ENCODE measurements around the gene TBCK.
"Not testable (repeated sequence)": the region's sequence is repeated elsewhere in the genome, so short reads cannot be mapped to it uniquely, and the experiment has no call there.

Gene TBCK

DNA sequence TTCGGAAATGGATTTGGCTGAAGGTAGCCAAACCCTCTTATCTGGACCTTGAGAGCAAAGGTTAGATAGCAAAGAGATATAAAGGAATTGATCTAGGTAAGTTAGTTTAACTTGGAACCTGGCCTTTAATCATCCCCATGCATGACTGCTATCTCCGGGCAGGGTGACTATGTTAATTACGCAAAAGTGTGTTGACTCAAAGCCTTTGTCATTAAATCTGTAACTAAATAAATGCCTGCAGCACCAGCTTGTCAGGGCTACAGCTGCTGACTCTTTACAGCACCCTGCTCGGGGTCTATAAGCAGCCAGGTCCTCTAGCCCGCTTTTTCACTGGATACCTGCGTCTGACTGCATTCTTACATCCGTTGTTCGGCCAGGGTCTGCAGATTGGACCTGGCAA is 201.7 kb downstream of the TBCK start:
- no peaks in the 10 kb centered on the region for H3K27me3 ChIP-seq (ENCODE audit: insufficient read depth, low read depth)
- TF ChIP-seq, protein P1, sequence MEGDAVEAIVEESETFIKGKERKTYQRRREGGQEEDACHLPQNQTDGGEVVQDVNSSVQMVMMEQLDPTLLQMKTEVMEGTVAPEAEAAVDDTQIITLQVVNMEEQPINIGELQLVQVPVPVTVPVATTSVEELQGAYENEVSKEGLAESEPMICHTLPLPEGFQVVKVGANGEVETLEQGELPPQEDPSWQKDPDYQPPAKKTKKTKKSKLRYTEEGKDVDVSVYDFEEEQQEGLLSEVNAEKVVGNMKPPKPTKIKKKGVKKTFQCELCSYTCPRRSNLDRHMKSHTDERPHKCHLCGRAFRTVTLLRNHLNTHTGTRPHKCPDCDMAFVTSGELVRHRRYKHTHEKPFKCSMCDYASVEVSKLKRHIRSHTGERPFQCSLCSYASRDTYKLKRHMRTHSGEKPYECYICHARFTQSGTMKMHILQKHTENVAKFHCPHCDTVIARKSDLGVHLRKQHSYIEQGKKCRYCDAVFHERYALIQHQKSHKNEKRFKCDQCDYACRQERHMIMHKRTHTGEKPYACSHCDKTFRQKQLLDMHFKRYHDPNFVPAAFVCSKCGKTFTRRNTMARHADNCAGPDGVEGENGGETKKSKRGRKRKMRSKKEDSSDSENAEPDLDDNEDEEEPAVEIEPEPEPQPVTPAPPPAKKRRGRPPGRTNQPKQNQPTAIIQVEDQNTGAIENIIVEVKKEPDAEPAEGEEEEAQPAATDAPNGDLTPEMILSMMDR (conservative IDR thresholded peaks at IDR 0.05; ENCODE audit: low read depth, low read length), result no peak

DNA sequence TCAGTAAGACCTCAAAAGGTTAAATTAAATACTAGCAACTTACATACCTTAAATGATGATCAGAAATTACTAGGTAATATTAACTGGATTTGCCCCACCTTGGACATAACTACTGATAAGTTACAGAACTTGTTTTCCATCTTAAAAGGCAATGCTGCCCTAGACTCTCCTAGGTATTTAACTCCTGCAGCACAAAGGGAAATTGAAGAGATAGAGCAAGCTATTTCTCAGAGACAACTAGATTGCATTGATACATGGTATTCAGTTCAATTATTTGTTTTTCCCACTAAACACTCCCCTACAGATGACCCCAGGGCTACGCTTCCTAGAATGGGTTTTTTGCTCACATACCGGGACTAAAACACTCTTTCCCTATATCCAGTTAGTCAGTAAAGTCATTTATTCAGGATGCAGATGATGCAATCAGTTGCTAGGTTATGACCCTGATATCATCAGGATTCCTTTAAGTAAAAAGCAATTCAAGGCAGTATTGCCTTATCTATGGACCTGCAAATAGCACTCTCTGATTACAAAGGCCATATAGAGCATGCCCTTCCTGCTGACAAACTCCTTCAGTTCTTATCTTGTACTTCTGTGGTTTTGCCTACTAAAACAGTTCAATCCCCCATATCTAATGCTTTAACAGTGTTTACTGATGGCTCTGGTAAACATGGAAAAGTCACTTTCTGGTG is 204.1 kb downstream of the TBCK start:
- H3K27me3 ChIP-seq (ENCODE audit: insufficient read depth, low read depth); H3K4me2 ChIP-seq; H3K4me1 ChIP-seq (ENCODE audit: low read depth, poor library complexity, severe bottlenecking); H2AFZ ChIP-seq (ENCODE audit: low read depth); H3K27ac ChIP-seq; H3K9ac ChIP-seq; H4K20me1 ChIP-seq (ENCODE audit: insufficient read depth); H3K79me2 ChIP-seq (ENCODE audit: insufficient read depth, low read depth); H3K4me3 ChIP-seq (IDR thresholded peaks at IDR 0.05; ENCODE audit: insufficient read depth, low read depth, low read length); H3K36me3 ChIP-seq (ENCODE audit: insufficient read depth): not testable (repeated sequence)

More for the DNA sequence above, 201.7 kb downstream of the TBCK start:
- Histone ChIP-seq H2AFZ (ENCODE audit: low read depth) (no peak overlapping the region), H3K9ac (no peak overlapping the region), H3K27ac (no peak overlapping the region), H4K20me1 (ENCODE audit: insufficient read depth) (no peaks in the 10 kb centered on the region), H3K4me1 (ENCODE audit: low read depth, poor library complexity, severe bottlenecking) (no peaks in the 10 kb centered on the region), H3K79me2 (ENCODE audit: insufficient read depth, low read depth) (no peaks in the 10 kb centered on the region), H3K4me2 (no peak overlapping the region), H3K4me3 (IDR thresholded peaks at IDR 0.05; ENCODE audit: insufficient read depth, low read depth, low read length) (no peak overlapping the region), H3K36me3 (ENCODE audit: insufficient read depth) (no peaks in the 10 kb centered on the region)

DNA sequence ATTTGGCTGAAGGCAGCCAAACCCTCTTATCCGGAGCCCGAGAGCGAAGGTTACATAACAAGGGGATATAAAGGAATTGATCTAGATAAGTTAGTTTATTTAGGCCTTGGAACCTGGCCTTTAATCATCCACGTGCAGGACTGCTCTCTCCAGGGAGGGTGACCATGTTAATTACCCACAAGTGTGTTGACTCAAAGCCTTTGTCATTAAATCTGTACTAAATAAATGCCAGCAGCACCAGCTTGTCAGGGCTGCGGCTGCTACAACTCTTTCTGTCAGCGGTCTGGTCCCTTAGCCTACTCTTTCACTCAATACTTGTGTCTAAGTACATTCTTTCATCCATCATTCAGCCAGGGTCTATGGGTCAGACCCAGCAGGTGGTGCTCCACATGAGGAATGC is 206.1 kb downstream of the TBCK start:
- H3K79me2 ChIP-seq (ENCODE audit: insufficient read depth, low read depth), result no peaks in the 10 kb centered on the region
- H3K4me3 ChIP-seq (IDR thresholded peaks at IDR 0.05; ENCODE audit: insufficient read depth, low read depth, low read length), result no peak overlapping the region
- H3K9ac ChIP-seq, result no peak overlapping the region
- H3K27me3 ChIP-seq (ENCODE audit: insufficient read depth, low read depth), result no peaks in the 10 kb centered on the region
- H3K27ac ChIP-seq, result no peak overlapping the region
- H3K4me1 ChIP-seq (ENCODE audit: low read depth, poor library complexity, severe bottlenecking), result no peaks in the 10 kb centered on the region
- no peaks in the 10 kb centered on the region for H3K36me3 ChIP-seq (ENCODE audit: insufficient read depth)
- H2AFZ ChIP-seq (ENCODE audit: low read depth), result no peak overlapping the region
- H3K4me2 ChIP-seq, result no peak overlapping the region
- TF ChIP-seq, protein P1 (conservative IDR thresholded peaks at IDR 0.05; ENCODE audit: low read depth, low read length), result no peak
- H4K20me1 ChIP-seq (ENCODE audit: insufficient read depth), result no peaks in the 10 kb centered on the region

DNA sequence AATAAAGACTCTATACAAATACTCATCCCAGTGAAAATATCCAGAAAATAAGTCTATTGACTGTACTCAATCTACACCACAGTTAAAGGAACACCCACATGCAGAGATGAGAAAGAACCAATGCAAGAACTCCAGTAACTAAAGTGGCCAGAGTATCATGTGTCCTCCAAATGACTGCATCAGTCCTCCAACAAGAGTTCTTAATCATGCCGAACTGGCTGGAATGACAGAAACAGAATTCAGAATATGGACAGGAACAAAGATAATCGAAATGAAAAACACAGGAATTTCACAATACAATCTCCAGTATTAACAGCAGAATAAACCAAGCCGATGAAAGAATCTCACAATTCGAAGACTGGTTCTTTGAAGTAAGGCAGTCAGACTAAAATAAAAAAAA is 210.3 kb downstream of the TBCK start:
- Histone ChIP-seq H3K9ac (no peak overlapping the region), H3K4me3 (IDR thresholded peaks at IDR 0.05; ENCODE audit: insufficient read depth, low read depth, low read length) (no peak overlapping the region), H3K4me1 (ENCODE audit: low read depth, poor library complexity, severe bottlenecking) (no peaks in the 10 kb centered on the region), H2AFZ (ENCODE audit: low read depth) (no peak overlapping the region), H3K4me2 (no peak overlapping the region), H3K27me3 (ENCODE audit: insufficient read depth, low read depth) (no peaks in the 10 kb centered on the region), H3K27ac (no peak overlapping the region), H3K79me2 (ENCODE audit: insufficient read depth, low read depth) (no peaks in the 10 kb centered on the region), H4K20me1 (ENCODE audit: insufficient read depth) (no peaks in the 10 kb centered on the region), H3K36me3 (ENCODE audit: insufficient read depth) (no peaks in the 10 kb centered on the region)
- TF ChIP-seq, protein P1 (conservative IDR thresholded peaks at IDR 0.05; ENCODE audit: low read depth, low read length), result no peak

DNA sequence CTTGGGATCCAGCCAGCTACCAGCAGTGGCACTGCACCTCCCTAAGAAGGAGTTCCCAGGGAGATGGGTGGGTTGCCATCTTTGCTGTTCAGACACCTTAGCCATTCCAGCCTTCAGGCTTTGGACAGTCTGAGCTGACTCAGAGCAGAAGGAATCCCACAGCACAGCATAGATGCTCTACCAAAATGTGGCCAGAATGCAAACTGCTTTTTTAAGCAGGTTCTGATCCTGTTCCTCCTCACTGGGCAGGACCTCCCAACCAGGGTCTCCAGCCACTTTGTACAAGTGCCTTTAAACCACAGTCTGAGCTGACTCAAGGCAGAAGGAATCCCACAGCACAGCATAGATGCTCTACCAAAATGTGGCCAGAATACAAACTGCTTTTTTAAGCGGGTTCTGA is 211.7 kb downstream of the TBCK start:
- Histone ChIP-seq H2AFZ (ENCODE audit: low read depth) (no peak overlapping the region), H3K27ac (no peak overlapping the region), H3K36me3 (ENCODE audit: insufficient read depth) (no peaks in the 10 kb centered on the region), H3K4me3 (IDR thresholded peaks at IDR 0.05; ENCODE audit: insufficient read depth, low read depth, low read length) (no peak overlapping the region), H4K20me1 (ENCODE audit: insufficient read depth) (no peaks in the 10 kb centered on the region), H3K4me1 (ENCODE audit: low read depth, poor library complexity, severe bottlenecking) (no peaks in the 10 kb centered on the region), H3K79me2 (ENCODE audit: insufficient read depth, low read depth) (no peaks in the 10 kb centered on the region), H3K9ac (no peak overlapping the region), H3K4me2 (no peak overlapping the region), H3K27me3 (ENCODE audit: insufficient read depth, low read depth) (no peaks in the 10 kb centered on the region)
- TF ChIP-seq, protein P1 (conservative IDR thresholded peaks at IDR 0.05; ENCODE audit: low read depth, low read length), result no peak

Data from KMS-11 (cell line).